Omental fat pad (tissue), 4 donors: ENCODE measurements around the gene GATAD2A. TPM values are rescaled to one million over a fixed set of nuclear protein-coding genes. Genes with fewer than 3 reads are reported as not detected.

Experiments used
- ATAC-seq: fragments of 150-250 bp; one replicate; pipeline ENCODE4 v1.9.1; 2016; ENCODE audit warnings: mild to moderate bottlenecking, moderate library complexity; ENCODE audit not compliant: low FRiP score
- DNase-seq: peaks from one replicate; pipeline ENCODE4 v3.0.0-alpha.2; 2019; ENCODE audit warnings: low spot score
- CTCF ChIP-seq, 3 donors: fragments of 450-650 bp; IDR thresholded peaks; one replicate each; pipeline ENCODE4 v1.5.1; 2016 to 2017; ENCODE audit warnings: antibody characterized with exemption in 3 of 3, mild to moderate bottlenecking in 3 of 3, moderate library complexity in 2 of 3
- total RNA-seq, 4 donors: library from RNA; depleted of rRNA; stranded (reverse); fragments of >200 nt; gene quantifications; one replicate each; pipeline ENCODE4 v1.1.0, GENCODE V29; 2016

GATAD2A gene
- total RNA-seq, 4 donors from 2014 or later = 25.9 to 80.3 (median 35.9) TPM

GRCh38 chr19:19547674-19548336, 142.3 kb downstream of the GATAD2A start:
- TF ChIP-seq CTCF (IDR thresholded peaks at IDR 0.05) = no peak
- ATAC-seq (no peak), DNase-seq (no peak)

GRCh38 chr19:19548915-19549759, 143.7 kb downstream of the GATAD2A start:
- DNase-seq = no peak
- ATAC-seq = no peak
- no peak for TF ChIP-seq CTCF (IDR thresholded peaks at IDR 0.05)

GRCh38 chr19:19549804-19550464, 144.5 kb downstream of the GATAD2A start:
- DNase-seq (no peak), ATAC-seq (no peak)
- TF ChIP-seq CTCF (IDR thresholded peaks at IDR 0.05) = no peak

GRCh38 chr19:19550485-19550929, 145.0 kb downstream of the GATAD2A start:
- TF ChIP-seq CTCF (IDR thresholded peaks at IDR 0.05) = no peak
- ATAC-seq = no peak
- DNase-seq = no peak

- no peak for DNase-seq
- no peak for TF ChIP-seq CTCF (IDR thresholded peaks at IDR 0.05)
- no peak for ATAC-seq
Measured at GRCh38 chr19:19550972-19551852, 145.7 kb downstream of the GATAD2A start.

GRCh38 chr19:19551853-19552192, 146.3 kb downstream of the GATAD2A start:
- no peak for ATAC-seq
- DNase-seq = no peak
- no peak for TF ChIP-seq CTCF (IDR thresholded peaks at IDR 0.05)
